ENCODE data around the gene ROCK2. TPM values are rescaled to one million over a fixed set of nuclear protein-coding genes. Genes with fewer than 3 reads are reported as not detected.

ROCK2 gene
- total and polyA plus RNA-seq, 2 donors (not counting 1 experiment from before 2014, with no cell fraction given), result 32.0 to 58.1 TPM

GRCh38 chr2:11286749-11287148, 57.7 kb downstream of the ROCK2 start:
- H3K36me3 ChIP-seq (ENCODE audit: control insufficient read depth, insufficient read depth, low read length), result peaks cover 2% of the 10 kb centered on the region
- no peak overlapping the region for H2AFZ ChIP-seq (ENCODE audit: low read length)
- peak overlapping the region; percentile 29 for H3K27ac ChIP-seq (ENCODE audit: insufficient read depth, low read length)

DNA sequence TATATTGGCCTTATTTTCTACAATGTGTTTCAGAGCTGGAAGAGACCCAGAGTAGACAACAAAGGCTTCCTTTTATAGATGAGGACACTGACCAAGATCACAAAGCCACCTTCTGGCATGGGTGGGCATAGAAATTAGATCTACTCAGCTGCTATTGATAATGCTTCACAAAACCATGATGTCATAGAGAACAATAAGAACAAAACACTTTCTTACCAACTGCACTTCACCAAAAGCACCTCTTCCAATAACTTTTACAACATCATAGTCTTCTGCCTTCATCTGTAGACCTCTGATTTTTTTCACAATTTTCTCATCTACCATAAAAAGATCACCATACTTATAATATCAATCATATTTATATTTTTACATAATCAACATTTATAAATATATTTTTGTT, 58.1 kb downstream of the ROCK2 start:
- no peaks in the 10 kb centered on the region for H3K4me1 ChIP-seq (ENCODE audit: control insufficient read depth, extremely low read depth, insufficient read depth, low read length)
- DNase-seq (ENCODE audit: low read depth in 2 of 2), result no peak
- H3K27ac ChIP-seq (ENCODE audit: insufficient read depth, low read length), result peak overlapping the region; percentile 29
- TF ChIP-seq EZH2 (IDR thresholded peaks at IDR 0.05; ENCODE audit: low read length, missing control alignments) (no peak), CTCF (conservative IDR thresholded peaks at IDR 0.05 in 1 of 2, IDR thresholded peaks at IDR 0.05 in 1 of 2; ENCODE audit: low read depth in 1 of 2, low read length in 2 of 2) (no peak)
- H3K4me3 ChIP-seq (replicated peaks in 1 of 4; ENCODE audit: control extremely low read depth in 1 of 4, insufficient read depth in 1 of 4, low read depth in 3 of 4, low read length in 4 of 4), result no peak overlapping the region
- H4K20me1 ChIP-seq (ENCODE audit: control insufficient read depth, extremely low read depth, insufficient read depth, low read length), result no peaks in the 10 kb centered on the region
- H3K79me2 ChIP-seq (ENCODE audit: control insufficient read depth, insufficient read depth, low read length), result peaks cover 37% of the 10 kb centered on the region
- no peaks in the 10 kb centered on the region for H3K27me3 ChIP-seq (ENCODE audit: control insufficient read depth, insufficient read depth, low read length)
- H3K9me3 ChIP-seq (ENCODE audit: control insufficient read depth, insufficient read depth, low read depth, low read length), result no peaks in the 10 kb centered on the region
- H3K36me3 ChIP-seq (ENCODE audit: control insufficient read depth, insufficient read depth, low read length), result peaks cover 2% of the 10 kb centered on the region
- no peak overlapping the region for H3K9ac ChIP-seq (ENCODE audit: insufficient read depth, low read length)
- H3K4me2 ChIP-seq (ENCODE audit: extremely low read depth, insufficient read depth, low read length), result no peak overlapping the region
- no peak overlapping the region for H2AFZ ChIP-seq (ENCODE audit: low read length)

More at GRCh38 chr2:11286749-11287148, 57.7 kb downstream of the ROCK2 start:
- H3K4me3 ChIP-seq (replicated peaks in 1 of 4; ENCODE audit: control extremely low read depth in 1 of 4, insufficient read depth in 1 of 4, low read depth in 3 of 4, low read length in 4 of 4), result no peak overlapping the region
- H3K4me1 ChIP-seq (ENCODE audit: control insufficient read depth, extremely low read depth, insufficient read depth, low read length), result no peaks in the 10 kb centered on the region
- H3K9me3 ChIP-seq (ENCODE audit: control insufficient read depth, insufficient read depth, low read depth, low read length), result no peaks in the 10 kb centered on the region
- no peak overlapping the region for H3K4me2 ChIP-seq (ENCODE audit: extremely low read depth, insufficient read depth, low read length)
- TF ChIP-seq CTCF (conservative IDR thresholded peaks at IDR 0.05 in 1 of 2, IDR thresholded peaks at IDR 0.05 in 1 of 2; ENCODE audit: low read depth in 1 of 2, low read length in 2 of 2), result no peak
- peak; percentile 31 to 52 for DNase-seq (ENCODE audit: low read depth in 2 of 2)
- H4K20me1 ChIP-seq (ENCODE audit: control insufficient read depth, extremely low read depth, insufficient read depth, low read length), result no peaks in the 10 kb centered on the region
- no peaks in the 10 kb centered on the region for H3K27me3 ChIP-seq (ENCODE audit: control insufficient read depth, insufficient read depth, low read length)
- H3K79me2 ChIP-seq (ENCODE audit: control insufficient read depth, insufficient read depth, low read length), result peaks cover 42% of the 10 kb centered on the region
- H3K9ac ChIP-seq (ENCODE audit: insufficient read depth, low read length), result no peak overlapping the region

DNA sequence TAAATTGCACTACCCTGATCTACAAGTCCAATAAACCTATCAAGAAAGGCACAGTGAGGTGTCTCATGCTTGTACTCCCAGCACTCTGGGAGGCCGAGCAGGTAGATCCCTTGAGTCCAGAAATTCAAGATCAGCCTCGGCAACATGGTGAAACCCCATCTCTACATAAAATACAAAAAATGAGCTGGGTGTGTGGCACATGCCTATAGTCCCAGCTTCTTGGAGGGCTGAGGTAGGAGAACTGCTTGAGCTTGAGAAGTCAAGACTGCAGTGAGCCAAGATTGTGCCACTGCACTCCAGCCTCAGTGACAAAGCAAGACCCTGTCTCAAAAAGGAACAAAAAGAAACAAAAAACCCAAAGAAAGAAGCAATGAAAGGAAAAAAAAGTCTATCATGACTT, 58.9 kb downstream of the ROCK2 start:
- Histone ChIP-seq H4K20me1 (ENCODE audit: control insufficient read depth, extremely low read depth, insufficient read depth, low read length) (no peaks in the 10 kb centered on the region), H3K36me3 (ENCODE audit: control insufficient read depth, insufficient read depth, low read length) (peaks cover 2% of the 10 kb centered on the region), H3K79me2 (ENCODE audit: control insufficient read depth, insufficient read depth, low read length) (peaks cover 33% of the 10 kb centered on the region), H3K4me3 (replicated peaks in 1 of 4; ENCODE audit: control extremely low read depth in 1 of 4, insufficient read depth in 1 of 4, low read depth in 3 of 4, low read length in 4 of 4) (no peak overlapping the region), H2AFZ (ENCODE audit: low read length) (no peak overlapping the region), H3K9ac (ENCODE audit: insufficient read depth, low read length) (no peak overlapping the region), H3K4me2 (ENCODE audit: extremely low read depth, insufficient read depth, low read length) (no peak overlapping the region), H3K27ac (ENCODE audit: insufficient read depth, low read length) (no peak overlapping the region), H3K9me3 (ENCODE audit: control insufficient read depth, insufficient read depth, low read depth, low read length) (no peaks in the 10 kb centered on the region), H3K4me1 (ENCODE audit: control insufficient read depth, extremely low read depth, insufficient read depth, low read length) (no peaks in the 10 kb centered on the region), H3K27me3 (ENCODE audit: control insufficient read depth, insufficient read depth, low read length) (no peaks in the 10 kb centered on the region)
- DNase-seq (ENCODE audit: low read depth in 2 of 2), result no peak
- no peak for TF ChIP-seq CTCF (conservative IDR thresholded peaks at IDR 0.05 in 1 of 2, IDR thresholded peaks at IDR 0.05 in 1 of 2; ENCODE audit: low read depth in 1 of 2, low read length in 2 of 2)
- no peak for TF ChIP-seq EZH2 (IDR thresholded peaks at IDR 0.05; ENCODE audit: low read length, missing control alignments)
